Measurements from ENCODE around the gene NR2E3.

The NR2E3 gene

DNA sequence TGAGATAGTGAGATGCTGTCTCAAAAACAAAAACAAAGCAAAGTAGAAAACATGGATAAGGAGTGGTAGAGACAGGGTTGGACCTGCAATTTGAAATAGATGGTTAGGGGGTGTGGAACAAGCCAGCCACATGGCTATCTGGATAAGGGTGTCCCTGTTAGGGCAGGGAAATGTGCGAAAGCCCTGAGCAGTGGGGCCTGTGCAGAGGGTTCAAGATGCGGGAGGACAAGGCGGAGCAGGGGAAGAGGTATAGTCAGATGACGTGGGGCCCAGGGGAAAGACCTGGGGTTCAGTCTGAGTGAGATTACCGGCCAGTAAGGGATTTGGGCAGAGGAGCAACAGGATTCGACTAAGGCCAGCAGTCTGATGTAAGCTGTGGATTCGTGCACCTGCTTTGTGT is 18.4 kb upstream of the NR2E3 start:
- no peak for DNase-seq (ENCODE audit: low read depth in 2 of 2)

DNA sequence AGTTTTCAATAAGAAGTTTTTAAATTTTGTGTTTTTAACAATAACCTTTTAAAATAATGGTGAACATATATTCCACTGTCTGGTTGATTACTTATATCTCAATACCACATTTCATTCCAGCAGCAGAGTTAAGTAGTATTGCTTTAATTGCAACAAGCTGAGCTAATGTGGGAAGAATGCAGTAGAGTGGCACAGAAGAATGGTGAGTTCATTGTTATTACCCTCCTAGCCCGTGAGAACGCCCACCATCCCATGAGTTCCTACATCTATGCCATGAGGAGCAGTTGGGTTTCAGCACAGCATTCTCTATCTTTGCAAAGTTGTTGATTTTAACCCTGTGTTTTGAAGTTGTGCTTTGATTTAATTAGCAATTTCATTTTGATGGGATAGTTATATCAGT is 17.8 kb upstream of the NR2E3 start:
- no peak for DNase-seq (ENCODE audit: low read depth in 2 of 2)

DNA sequence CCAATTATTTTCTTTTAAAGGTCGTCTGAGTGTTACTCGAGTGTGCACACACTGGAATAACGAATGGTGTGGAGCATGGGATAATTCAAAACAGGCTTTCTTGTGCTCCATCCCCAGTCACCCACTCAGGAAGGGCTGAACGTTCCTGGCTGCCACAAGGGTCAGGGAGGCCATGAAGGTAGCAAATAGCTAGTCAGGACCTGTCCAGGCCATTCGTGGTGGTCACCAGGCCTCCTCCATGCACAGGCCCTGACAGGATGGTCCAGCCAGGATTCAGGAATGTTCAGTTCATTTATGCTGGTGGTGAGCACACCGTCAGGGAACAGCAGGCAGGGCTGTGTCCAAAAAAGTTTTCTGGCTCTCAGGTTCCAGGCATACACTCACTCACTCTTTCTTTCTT is 11.7 kb upstream of the NR2E3 start:
- DNase-seq (ENCODE audit: low read depth in 2 of 2), result no peak

DNA sequence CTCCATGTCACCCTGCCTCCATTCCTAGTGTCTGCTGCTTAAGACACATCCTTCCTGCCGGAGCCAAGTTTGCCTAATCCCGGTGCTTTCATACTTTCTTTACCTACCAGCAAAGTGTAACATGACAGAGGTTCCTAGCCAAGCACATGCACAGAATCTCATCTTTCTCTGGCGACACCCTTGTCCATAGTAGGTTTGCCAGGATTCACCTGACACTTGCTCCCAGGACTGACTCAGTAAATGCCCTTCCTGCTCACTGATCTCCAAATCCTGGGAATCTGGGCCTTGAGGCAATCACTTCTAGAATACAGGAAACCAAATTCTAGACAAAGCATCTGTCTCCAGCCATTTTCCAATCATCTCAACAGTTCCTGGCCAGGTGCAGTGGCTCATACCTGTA is 10.2 kb upstream of the NR2E3 start:
- no peak for DNase-seq (ENCODE audit: low read depth in 2 of 2)

DNA sequence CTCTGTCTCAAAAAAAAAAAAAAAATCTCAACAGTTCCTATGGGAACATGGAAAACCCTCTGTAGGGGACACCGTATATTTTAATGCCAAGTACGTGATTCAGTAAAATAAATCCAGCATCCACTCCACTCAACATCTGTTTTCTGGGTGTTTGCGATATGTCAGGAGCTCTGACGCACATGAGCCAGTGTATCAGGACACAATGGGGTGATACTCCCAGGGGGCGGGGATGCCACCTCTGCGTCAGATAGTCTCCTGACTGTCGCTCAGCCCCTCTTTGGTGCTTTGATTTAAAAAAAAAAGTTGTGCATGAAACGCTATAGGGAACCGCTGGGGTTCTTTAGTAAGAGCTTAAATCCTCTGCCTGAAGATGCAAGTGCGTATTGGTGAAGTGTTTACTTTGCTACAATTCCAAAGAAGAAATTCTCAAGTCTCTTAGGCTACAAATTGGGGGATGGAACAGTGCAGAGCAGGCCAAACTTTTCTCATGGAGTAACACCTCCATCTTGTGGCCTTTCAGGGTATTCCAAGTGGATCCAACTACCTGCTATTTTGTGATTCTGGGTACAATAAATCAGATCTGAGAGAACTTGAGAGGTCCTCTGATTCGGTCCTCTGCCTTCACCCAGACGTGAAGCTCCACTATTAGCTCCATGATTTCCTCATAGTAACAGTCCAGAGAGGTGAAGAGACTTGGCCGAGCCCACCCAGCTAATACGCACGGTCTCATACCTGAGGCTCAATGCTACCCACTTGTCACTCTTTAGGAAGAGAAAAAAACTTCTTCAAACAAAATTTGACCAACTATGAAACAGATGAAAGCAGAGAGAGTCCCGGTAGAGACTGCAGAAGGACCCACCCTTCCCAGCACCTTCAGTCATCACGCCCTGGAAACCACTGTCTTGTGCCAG is 9.3 kb upstream of the NR2E3 start:
- DNase-seq (ENCODE audit: low read depth in 2 of 2), result no peak

DNA sequence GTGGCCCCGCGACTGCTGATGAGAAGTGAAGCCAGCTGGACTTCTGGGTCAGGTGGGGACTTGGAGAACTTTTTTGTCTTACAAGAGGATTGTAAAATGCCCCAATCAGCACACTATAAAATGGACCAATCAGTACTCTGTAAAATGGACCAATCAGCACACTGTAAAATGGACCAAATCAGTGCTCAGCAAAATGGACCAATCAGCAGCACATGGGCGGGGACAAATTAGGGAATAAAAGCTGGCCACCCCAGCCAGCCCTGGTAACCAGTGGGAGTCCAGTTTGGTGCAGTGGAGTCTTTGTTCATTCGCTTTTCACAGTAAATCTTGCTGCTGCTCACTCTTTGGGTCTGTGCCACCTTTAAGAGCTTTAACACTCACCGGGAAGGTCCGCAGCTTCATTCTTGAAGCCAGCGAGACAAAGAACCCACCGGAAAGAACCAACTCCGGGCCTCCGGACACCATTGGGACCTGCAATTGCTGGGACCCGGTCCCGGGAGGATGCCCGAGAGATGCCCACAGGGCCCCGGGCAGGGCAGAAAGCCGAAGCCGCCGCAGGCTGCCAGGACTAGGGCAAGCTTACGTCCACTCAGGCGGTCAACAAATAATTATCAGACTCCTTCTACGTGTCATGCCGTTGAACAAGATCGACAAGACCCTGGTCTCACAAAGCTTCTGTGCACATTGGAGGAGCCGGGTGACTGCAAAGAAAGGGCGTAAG is 8.3 kb upstream of the NR2E3 start:
- no peak for DNase-seq (ENCODE audit: low read depth in 2 of 2)

DNA sequence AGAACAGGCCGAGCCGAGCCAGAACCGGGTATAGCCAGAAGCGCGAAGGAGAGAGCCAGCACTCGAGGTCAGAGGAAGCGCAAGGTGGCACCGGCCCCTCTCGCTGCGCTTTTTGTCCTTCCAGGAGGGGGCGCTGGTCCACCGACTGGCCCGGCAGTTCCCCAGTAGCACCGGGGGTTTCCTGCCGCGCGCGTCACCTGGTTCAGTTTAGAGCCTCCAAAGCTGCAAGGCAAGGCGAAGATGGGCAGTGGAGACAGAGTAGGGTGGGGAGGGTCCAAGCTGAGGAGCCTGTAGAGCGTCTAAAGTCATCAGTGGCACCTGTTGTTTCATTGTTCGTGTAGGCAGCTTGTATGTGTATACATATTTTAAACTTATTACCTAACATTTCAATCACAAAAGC is 7.6 kb upstream of the NR2E3 start:
- DNase-seq (ENCODE audit: low read depth in 2 of 2), result no peak

DNA sequence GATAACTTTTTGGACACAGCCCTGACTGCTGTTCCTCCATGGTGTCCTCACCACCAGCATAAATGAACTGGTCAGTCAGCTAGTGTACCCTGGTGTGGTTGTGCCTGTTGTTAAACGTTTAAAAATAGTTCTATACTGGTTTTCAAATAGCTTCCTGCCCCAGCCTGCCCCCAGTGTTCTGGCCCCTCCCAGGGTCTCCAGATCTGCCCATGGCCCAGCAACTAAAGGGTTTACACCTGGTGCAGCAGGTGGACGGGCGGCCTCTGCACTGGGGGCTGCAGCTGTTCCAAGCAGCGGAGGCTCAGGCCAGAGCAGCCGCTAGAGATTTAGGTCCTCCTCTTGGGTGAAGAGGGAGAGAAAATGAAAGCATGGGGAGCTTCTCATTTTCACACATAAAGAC is 6.1 kb upstream of the NR2E3 start:
- DNase-seq (ENCODE audit: low read depth in 2 of 2), result no peak

DNA sequence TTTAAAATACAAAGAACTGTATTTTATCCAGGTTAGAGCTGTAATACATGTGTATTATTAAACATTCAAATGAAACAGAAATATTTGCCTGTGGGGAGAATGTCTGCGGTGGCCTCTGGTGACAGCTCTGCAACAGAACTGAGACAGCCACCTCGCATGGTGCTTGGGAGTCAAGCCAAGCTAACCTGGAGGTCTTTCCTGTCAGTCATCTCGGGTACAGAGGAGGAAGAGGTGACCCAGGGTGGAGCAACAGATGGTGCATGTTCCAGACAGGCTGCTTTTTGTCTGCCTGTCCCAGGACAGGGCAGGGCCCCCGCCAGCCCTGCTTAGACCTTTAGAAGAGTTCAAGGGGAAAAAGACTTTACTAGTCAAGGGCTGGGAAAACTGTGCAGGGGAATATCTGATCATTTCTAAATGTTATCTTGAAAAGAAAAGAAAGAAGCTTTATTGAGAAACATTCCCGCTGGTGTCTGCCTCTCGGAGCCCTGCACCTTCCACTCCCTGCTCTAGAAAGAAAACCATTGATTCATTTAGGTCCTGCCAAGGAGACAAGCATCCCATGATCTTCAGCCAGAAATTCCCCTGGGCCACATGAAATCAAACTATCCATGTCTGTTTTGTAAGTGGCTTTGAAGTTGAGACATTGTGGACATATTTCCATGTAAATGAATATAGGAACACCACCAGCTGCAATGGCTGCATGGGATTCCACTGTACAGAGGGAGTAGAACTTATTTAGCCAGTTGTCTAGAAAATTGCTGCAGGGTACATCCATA is 5.5 kb upstream of the NR2E3 start:
- DNase-seq (ENCODE audit: low read depth in 2 of 2), result no peak

DNA sequence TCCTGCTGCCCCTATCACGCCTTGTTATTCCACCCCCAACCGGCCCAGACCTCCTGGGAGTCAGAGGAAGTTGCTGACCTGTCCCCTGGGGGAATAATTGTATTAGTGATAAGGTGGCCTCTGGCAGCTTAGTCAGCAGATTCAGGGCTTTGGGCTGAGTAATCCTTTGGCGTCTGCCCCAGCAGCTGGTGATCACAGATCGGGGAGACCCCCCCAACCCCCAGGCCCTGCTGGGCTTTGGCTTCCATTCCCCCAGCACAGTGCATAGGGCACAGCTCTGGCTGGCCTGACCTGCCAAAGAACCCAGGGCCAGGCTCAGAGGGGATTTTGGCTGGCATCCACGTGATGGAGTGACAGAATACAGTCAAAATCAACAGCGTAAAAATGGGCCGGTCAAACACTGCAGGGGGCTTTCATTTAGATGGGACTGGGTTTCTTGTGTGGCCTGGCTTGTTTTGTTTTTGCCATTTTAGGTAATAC is 3.9 kb upstream of the NR2E3 start:
- no peak for DNase-seq (ENCODE audit: low read depth in 2 of 2)

DNA sequence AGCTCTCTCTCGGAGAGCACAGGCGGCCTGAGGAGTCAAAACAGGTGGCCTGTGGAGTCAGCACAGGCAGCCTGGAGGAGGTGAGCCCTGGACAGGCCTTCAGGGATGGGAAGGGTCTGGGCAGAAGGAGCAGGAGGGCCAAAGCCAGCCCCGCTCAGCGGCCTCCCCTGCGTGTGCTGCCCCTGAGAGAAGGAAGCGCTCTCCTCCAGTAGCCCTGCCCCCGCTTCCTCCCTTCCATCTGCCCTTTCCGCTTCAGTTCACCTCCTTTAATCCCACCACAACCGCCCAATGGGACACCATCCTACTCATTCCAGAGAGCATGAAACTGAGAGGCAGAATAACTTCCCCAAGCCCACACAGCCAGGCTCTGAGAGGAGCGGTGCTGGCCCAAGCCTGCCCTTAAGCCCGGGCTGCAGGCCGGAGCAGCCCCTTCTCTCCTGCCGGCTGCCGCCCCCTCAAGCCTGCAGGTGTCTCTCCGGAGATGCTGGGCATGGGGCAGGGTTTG is 3.2 kb upstream of the NR2E3 start:
- no peak for DNase-seq (ENCODE audit: low read depth in 2 of 2)

DNA sequence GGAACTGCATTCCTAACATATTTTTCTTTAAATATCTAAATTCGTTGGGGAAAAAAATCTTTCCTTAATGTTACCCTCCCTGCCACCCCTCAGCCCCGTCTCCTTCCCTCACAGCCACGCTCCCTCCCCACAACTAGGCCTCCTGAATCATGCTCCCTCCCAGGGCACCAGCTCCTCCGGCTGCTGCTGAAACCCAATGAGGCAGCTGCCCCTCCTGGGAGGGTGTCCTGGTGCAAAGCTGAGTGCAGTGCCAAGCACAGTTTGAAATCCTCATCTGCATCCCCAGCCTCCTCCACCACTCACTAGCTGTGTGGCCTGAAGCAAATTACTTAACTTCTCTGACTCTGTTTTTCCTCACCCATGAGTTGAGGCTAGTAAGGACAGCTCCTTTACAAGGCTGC is 2.7 kb upstream of the NR2E3 start:
- no peak for DNase-seq (ENCODE audit: low read depth in 2 of 2)

DNA sequence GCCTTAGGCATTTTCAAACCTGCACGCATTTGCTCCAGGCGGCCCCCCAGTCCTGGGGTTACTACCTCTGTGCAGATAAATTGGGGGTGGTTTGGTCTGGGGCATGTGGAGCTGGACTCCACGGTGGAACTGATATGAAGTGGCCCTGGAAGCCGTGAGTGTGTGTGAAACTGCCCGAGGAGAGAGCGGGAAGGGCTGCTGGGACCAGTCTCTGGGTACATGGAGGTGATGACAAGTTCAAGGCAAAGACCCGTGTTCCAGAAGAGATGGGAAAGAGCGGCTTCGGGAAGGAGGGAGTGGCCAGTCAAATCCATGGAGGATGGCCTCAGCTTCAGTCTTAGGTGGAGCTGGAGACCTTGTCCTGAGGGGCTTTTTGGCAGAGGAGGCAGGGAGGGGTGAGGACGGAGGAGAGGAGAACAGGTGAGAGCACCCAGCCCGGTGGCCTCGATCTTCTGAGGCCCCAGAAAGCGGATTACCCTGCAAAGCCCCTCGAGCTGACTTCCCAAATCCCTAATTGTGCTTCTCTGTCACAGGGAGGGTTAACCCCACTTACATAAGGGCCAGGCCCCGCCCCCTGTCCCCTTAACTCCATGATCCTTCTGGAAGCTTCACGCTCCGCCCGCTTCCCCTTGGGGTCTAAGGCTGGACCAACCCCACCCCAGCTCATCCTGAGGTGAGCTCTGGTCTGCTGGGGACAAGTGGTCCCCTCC is 1.9 kb upstream of the NR2E3 start:
- no peak for DNase-seq (ENCODE audit: low read depth in 2 of 2)

DNA sequence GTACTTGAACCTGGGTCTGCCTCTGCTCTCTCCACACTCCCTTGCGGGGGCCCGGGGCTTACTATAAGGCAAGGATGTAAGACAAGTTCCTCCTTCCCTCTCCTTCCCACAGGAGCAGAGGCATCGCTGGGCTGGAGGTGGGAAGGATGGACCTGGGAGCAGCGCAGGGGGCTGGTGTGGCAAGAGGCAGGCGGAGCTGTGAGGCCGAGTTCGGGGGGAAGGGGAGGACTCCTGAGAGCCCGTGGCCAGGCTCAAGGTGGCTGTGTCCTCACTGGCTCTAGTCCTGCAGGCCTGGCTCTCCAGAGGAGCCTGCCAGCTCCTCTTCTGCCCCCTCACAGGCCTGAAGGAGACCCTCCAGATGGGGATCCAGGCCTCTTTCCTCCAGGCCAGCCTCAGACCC is 1.0 kb upstream of the NR2E3 start:
- DNase-seq (ENCODE audit: low read depth in 2 of 2), result no peak

DNA sequence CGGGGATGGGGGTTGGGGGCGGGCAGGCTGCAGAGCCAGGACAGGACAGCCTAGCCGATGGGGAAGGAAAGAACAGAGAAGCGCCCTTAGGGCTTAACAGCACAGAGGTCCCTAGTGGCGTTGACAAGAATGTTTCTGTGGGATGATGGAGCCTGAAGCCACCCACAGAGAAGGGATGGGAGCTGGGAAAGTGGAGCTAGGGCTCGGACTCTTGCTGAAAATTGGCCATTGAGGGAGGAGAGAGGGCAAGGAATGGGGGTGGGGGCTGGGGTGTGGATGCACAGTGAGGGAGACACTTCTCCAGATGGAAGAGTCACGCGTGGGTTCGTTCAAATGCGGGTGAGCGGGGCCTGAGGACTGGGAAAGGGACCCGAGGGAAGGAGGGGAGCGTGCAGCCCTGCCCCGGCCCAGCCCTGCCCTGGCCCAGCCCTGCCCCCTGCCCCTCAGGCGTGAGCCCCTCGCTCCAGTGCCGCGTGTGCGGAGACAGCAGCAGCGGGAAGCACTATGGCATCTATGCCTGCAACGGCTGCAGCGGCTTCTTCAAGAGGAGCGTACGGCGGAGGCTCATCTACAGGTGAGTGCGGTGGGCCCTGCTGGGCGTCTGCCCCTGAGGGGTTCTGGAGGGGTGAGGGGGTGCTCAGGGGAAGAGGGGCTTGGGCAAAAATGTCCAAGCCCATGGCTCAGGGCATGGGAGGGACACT is 832 bp downstream of the NR2E3 start:
- no peak for DNase-seq (ENCODE audit: low read depth in 2 of 2)

DNA sequence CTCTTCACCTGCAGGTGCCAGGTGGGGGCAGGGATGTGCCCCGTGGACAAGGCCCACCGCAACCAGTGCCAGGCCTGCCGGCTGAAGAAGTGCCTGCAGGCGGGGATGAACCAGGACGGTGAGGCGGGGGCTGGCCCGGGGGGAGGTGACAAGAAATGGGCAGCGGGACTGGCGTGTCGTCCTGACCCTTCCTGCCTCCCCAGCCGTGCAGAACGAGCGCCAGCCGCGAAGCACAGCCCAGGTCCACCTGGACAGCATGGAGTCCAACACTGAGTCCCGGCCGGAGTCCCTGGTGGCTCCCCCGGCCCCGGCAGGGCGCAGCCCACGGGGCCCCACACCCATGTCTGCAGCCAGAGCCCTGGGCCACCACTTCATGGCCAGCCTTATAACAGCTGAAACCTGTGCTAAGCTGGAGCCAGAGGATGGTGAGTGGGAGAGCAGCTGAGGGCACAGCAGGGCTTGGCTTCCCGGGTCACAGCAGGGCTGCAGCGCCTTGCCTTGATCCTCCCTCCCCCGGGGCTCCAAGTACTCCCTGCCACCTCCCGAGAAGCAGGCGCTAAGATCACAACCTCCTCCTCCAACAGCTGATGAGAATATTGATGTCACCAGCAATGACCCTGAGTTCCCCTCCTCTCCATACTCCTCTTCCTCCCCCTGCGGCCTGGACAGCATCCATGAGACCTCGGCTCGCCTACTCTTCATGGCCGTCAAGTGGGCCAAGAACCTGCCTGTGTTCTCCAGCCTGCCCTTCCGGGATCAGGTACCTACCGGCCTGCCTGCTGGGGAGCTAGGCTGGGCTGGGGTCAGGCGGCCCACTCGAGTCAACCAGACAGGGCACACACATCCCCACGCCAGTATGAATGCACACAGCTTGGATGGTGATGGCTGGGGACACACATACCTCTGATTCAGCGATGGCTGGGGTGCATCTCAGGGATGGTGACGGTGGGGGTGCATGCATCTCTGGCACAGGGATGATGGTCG is 1.7 kb downstream of the NR2E3 start:
- DNase-seq (ENCODE audit: low read depth in 2 of 2), result no peak

DNA sequence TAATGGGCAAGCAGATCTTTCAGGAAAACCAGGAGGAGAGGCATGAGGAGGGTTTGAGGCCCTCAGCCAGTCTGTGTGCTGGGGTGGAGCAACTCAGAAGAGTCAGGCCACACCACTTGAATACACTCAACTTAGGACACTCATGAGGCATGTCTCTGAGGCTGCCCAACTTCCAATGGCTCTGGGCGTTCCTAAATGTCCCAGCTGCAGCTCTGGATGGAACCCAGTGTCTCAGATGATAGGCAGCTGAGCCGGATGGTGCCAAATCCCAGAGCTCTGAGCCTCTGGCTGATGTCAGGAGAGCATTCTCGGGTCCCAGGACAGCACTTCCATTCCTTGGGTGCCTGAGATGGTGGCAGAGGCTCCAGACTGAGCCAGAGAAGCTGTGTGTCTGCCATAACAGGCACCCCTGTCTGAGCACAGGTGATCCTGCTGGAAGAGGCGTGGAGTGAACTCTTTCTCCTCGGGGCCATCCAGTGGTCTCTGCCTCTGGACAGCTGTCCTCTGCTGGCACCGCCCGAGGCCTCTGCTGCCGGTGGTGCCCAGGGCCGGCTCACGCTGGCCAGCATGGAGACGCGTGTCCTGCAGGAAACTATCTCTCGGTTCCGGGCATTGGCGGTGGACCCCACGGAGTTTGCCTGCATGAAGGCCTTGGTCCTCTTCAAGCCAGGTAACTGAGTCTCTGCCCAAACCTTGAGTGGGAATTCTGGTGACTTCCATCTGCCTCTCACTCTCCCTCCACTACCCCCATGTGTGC is 2.8 kb downstream of the NR2E3 start:
- DNase-seq (ENCODE audit: low read depth in 2 of 2), result no peak

DNA sequence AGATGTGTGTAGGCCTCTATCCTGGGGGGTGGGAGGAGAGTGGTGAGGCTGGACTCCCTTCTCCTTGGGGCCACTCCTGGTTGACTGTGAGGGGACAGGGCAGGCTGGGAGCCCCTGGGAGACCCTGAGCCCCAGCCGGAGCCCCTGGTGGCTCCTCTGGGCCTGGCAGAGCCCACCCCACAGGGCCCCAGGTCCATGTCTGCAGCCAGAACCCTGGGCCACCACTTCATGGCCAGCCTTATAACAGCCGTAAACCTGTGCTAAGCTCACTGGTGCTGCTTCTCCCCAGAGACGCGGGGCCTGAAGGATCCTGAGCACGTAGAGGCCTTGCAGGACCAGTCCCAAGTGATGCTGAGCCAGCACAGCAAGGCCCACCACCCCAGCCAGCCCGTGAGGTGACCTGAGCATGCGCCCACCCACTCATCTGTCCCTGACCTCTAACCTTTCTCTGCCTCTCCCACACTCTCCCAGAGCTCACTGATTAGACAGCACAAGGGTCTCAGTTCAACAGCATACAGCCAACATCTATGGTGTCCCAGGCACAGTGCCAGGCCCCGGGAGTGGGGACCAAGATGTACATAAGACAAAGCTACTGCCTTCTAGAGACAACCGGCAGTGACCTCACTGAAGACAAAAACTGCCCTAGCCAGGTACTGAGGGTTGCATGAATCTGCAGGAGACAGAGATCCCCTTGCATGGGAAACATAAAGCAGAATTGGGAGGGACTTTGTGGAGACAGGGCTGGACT is 3.5 kb downstream of the NR2E3 start:
- no peak for DNase-seq (ENCODE audit: low read depth in 2 of 2)
